Uterus (tissue), 2 donors: ENCODE data around the gene NREP.

Source experiments
- POLR2A ChIP-seq, 2 donors: fragments of 450-650 bp; IDR thresholded peaks; one replicate each; pipeline ENCODE4 v1.6.1; 2016; ENCODE audit warnings: antibody characterized with exemption in 2 of 2, mild to moderate bottlenecking in 1 of 2, moderate library complexity in 1 of 2
- TF ChIP-seq, protein P1 (sequence below), 4 experiments: fragments of 200-600 bp in 2 of 4; fragments of 450-650 bp in 2 of 4; sonication (generic) in 2 of 4; IDR thresholded peaks; one replicate each; pipeline ENCODE4 v1.5.1; 2016 to 2019; ENCODE audit warnings: antibody characterized with exemption in 4 of 4, mild to moderate bottlenecking in 2 of 4, moderate library complexity in 1 of 4

DNA sequence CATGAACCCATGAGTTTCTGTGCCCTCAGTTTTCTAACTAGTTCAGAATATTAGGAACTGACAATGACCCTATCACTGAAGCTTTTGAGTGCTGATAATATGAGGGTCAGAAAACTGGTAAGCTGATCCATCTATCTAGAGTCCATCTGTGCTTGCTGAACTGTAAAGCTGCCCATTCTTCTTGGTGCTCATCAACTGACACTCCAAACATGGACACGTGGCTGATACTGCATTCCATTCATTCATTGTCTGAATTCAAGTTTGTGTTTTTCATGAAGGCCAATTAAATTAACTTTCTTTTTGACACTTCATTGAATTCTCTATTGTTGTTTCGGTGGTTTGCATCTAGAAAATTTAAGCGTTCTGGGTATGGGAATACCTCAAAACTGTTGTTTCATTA lies 17.6 kb downstream of the NREP start:
- TF ChIP-seq, protein P1, sequence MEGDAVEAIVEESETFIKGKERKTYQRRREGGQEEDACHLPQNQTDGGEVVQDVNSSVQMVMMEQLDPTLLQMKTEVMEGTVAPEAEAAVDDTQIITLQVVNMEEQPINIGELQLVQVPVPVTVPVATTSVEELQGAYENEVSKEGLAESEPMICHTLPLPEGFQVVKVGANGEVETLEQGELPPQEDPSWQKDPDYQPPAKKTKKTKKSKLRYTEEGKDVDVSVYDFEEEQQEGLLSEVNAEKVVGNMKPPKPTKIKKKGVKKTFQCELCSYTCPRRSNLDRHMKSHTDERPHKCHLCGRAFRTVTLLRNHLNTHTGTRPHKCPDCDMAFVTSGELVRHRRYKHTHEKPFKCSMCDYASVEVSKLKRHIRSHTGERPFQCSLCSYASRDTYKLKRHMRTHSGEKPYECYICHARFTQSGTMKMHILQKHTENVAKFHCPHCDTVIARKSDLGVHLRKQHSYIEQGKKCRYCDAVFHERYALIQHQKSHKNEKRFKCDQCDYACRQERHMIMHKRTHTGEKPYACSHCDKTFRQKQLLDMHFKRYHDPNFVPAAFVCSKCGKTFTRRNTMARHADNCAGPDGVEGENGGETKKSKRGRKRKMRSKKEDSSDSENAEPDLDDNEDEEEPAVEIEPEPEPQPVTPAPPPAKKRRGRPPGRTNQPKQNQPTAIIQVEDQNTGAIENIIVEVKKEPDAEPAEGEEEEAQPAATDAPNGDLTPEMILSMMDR (IDR thresholded peaks at IDR 0.05), result no peak
- no peak for TF ChIP-seq POLR2A (IDR thresholded peaks at IDR 0.05)
